H1 (cell line): ENCODE data around the gene OBI1. TPM values are rescaled to one million over a fixed set of nuclear protein-coding genes. Genes with fewer than 3 reads are reported as not detected.

Source experiments
- CTCF ChIA-PET: fragments of 300-600 bp; sonication (Branson Sonifier 250); formaldehyde crosslinking; loops from one replicate; lab custom pipeline; 2021; ENCODE audit not compliant: partially characterized antibody; lab: Charles Lee
- POLR2A ChIA-PET: fragments of 300-600 bp; sonication (Branson Sonifier 250); formaldehyde crosslinking; loops from one replicate; lab custom pipeline; 2021; ENCODE audit warnings: inconsistent platforms; ENCODE audit not compliant: partially characterized antibody; lab: Charles Lee
- DNase-seq, 2 experiments: peaks; one replicate each; pipeline versions ENCODE4 v3.0.0 to v3.0.0-alpha.2; 2010 to 2022; ENCODE audit warnings: low spot score in 2 of 2, low read depth in 1 of 2, mixed read lengths in 1 of 2
- FAIRE-seq: peaks from 2 replicates; lab custom pipeline; 2011; peaks lifted over from hg19 to GRCh38; lab: Jason Lieb, UNC
- H2AFZ ChIP-seq: 2 replicates; pipeline ENCODE4 v1.8.1; 2012; ENCODE audit warnings: low read length, inconsistent platforms
- H2AK5ac ChIP-seq: 2 replicates; pipeline ENCODE4 v1.6.1; 2013; ENCODE audit warnings: low read depth, low read length
- H2BK120ac ChIP-seq: replicated peaks from 2 replicates; pipeline ENCODE3; 2013; ENCODE audit warnings: low read depth, low read length, inconsistent platforms
- H2BK12ac ChIP-seq: 2 replicates; pipeline ENCODE4 v1.6.1; 2013; ENCODE audit warnings: low read depth, low read length
- H2BK15ac ChIP-seq: 2 replicates; pipeline ENCODE4 v1.6.1; 2013; ENCODE audit warnings: low read length
- H2BK20ac ChIP-seq: 2 replicates; pipeline ENCODE4 v1.6.1; 2013; ENCODE audit warnings: low read length
- H2BK5ac ChIP-seq: 2 replicates; pipeline ENCODE4 v1.6.1; 2013; ENCODE audit warnings: low read depth, low read length
- H3K14ac ChIP-seq: 2 replicates; pipeline ENCODE4 v1.6.1; 2013; ENCODE audit warnings: inconsistent platforms; ENCODE audit not compliant: insufficient read length
- H3K18ac ChIP-seq: 2 replicates; pipeline ENCODE4 v1.6.1; 2013; ENCODE audit warnings: low read length; ENCODE audit errors: extremely low read depth
- H3K23ac ChIP-seq: 2 replicates; pipeline ENCODE4 v1.6.1; 2013; ENCODE audit warnings: inconsistent platforms; ENCODE audit not compliant: insufficient read length
- H3K23me2 ChIP-seq: 2 replicates; pipeline ENCODE4 v1.6.1; 2013; ENCODE audit warnings: low read depth, low read length
- H3K27ac ChIP-seq: 2 replicates; pipeline ENCODE4 v1.6.1; 2011; ENCODE audit warnings: low read depth, low read length, inconsistent platforms
- H3K27me3 ChIP-seq, 4 experiments: replicated peaks in 1 of 4; 1 replicate in 1 of 4; 2 replicates in 3 of 4; pipeline versions ENCODE4 v1.6.1 to v1.8.1; 2011 to 2013; ENCODE audit warnings: low read length in 3 of 4, mild to moderate bottlenecking in 3 of 4, inconsistent platforms in 2 of 4, mixed read lengths in 2 of 4, moderate library complexity in 1 of 4; ENCODE audit not compliant: control insufficient read depth in 3 of 4, insufficient read depth in 3 of 4; ENCODE audit errors: extremely low read depth in 1 of 4
- H3K36me3 ChIP-seq, 4 experiments: 2 replicates each; pipeline versions ENCODE4 v1.6.1 to v1.8.1; 2011 to 2013; ENCODE audit warnings: mild to moderate bottlenecking in 4 of 4, low read length in 3 of 4, moderate library complexity in 2 of 4, control low read depth in 1 of 4, inconsistent platforms in 1 of 4; ENCODE audit not compliant: insufficient read depth in 4 of 4, control insufficient read depth in 2 of 4
- H3K4ac ChIP-seq: replicated peaks from 2 replicates; pipeline ENCODE3; 2013; ENCODE audit warnings: low read length, low read depth, mixed read lengths, inconsistent platforms; ENCODE audit not compliant: insufficient read length
- H3K4me1 ChIP-seq, 4 experiments: replicated peaks in 1 of 4; 1 replicate in 1 of 4; 2 replicates in 3 of 4; pipeline versions ENCODE4 v1.6.1 to v1.8.1; 2011 to 2013; ENCODE audit warnings: low read length in 3 of 4, inconsistent platforms in 2 of 4, mixed read lengths in 1 of 4; ENCODE audit not compliant: insufficient read depth in 4 of 4, control insufficient read depth in 3 of 4
- H3K4me2 ChIP-seq, 2 experiments: 2 replicates each; pipeline versions ENCODE4 v1.6.1 to v1.8.1; 2011 to 2013; ENCODE audit warnings: low read depth in 2 of 2, low read length in 2 of 2, control low read depth in 1 of 2, inconsistent platforms in 1 of 2, mild to moderate bottlenecking in 1 of 2; ENCODE audit not compliant: insufficient read depth in 1 of 2
- H3K4me3 ChIP-seq, 4 experiments: fragments of 200-600, 300-600 bp in 1 of 4; sonication (generic), shearing (Covaris generic), sonication (Bioruptor Twin) in 1 of 4; 2 replicates each; pipeline versions ENCODE4 v1.5.1 to v1.8.1; 2011 to 2016; ENCODE audit warnings: low read length in 4 of 4, low read depth in 3 of 4, control low read depth in 2 of 4, inconsistent platforms in 2 of 4, mild to moderate bottlenecking in 2 of 4, mixed read lengths in 1 of 4, moderate library complexity in 1 of 4; ENCODE audit not compliant: insufficient read depth in 2 of 4; ENCODE audit errors: extremely low read depth in 1 of 4
- H3K56ac ChIP-seq: replicated peaks from 2 replicates; pipeline ENCODE3; 2013; ENCODE audit warnings: low read depth, mild to moderate bottlenecking, mixed read lengths, low read length, inconsistent platforms; ENCODE audit not compliant: insufficient read length
- H3K79me1 ChIP-seq: 2 replicates; pipeline ENCODE4 v1.6.1; 2013; ENCODE audit warnings: low read depth, low read length, control low read depth
- H3K79me2 ChIP-seq, 2 experiments: 2 replicates each; pipeline versions ENCODE4 v1.6.1 to v1.8.1; 2012 to 2013; ENCODE audit warnings: low read length in 2 of 2, mild to moderate bottlenecking in 2 of 2, inconsistent platforms in 1 of 2; ENCODE audit not compliant: insufficient read depth in 2 of 2, control insufficient read depth in 1 of 2
- H3K9ac ChIP-seq, 4 experiments: replicated peaks in 1 of 4; 1 replicate in 1 of 4; 2 replicates in 3 of 4; pipeline versions ENCODE4 v1.6.1 to v1.8.1; 2011 to 2013; ENCODE audit warnings: low read depth in 3 of 4, low read length in 3 of 4, control low read depth in 2 of 4, mild to moderate bottlenecking in 2 of 4, moderate library complexity in 2 of 4, inconsistent platforms in 1 of 4; ENCODE audit errors: extremely low read depth in 1 of 4
- H3K9me3 ChIP-seq, 2 experiments: 2 replicates each; pipeline versions ENCODE4 v1.6.1 to v1.8.1; 2012 to 2013; ENCODE audit warnings: mild to moderate bottlenecking in 2 of 2, moderate library complexity in 2 of 2, control low read depth in 1 of 2, inconsistent platforms in 1 of 2, low read depth in 1 of 2, low read length in 1 of 2, mixed read lengths in 1 of 2; ENCODE audit not compliant: insufficient read depth in 2 of 2
- H4K20me1 ChIP-seq, 2 experiments: replicated peaks in 1 of 2; 2 replicates each; pipeline versions ENCODE3 to v1.8.1; 2011 to 2013; ENCODE audit warnings: inconsistent platforms in 2 of 2, low read length in 2 of 2, mild to moderate bottlenecking in 1 of 2; ENCODE audit not compliant: insufficient read depth in 2 of 2, control insufficient read depth in 1 of 2
- H4K5ac ChIP-seq: 2 replicates; pipeline ENCODE4 v1.6.1; 2013; ENCODE audit warnings: low read length, low read depth, mixed read lengths, inconsistent platforms; ENCODE audit not compliant: insufficient read length
- H4K8ac ChIP-seq: 2 replicates; pipeline ENCODE4 v1.8.0; 2013; ENCODE audit warnings: mild to moderate bottlenecking, moderate library complexity, low read length, inconsistent platforms; ENCODE audit not compliant: insufficient read depth; ENCODE audit errors: extremely low read depth
- H4K91ac ChIP-seq: replicated peaks from 2 replicates; pipeline ENCODE3; 2013; ENCODE audit warnings: low read length, mixed read lengths, inconsistent platforms; ENCODE audit not compliant: insufficient read length
- ATF2 ChIP-seq: IDR thresholded peaks from 2 replicates; pipeline ENCODE4 v1.6.1; 2012; ENCODE audit warnings: low read length, inconsistent platforms
- BCL11A ChIP-seq, 2 experiments: IDR thresholded peaks; one replicate each; pipeline ENCODE4 v1.6.1; 2011; ENCODE audit warnings: low read depth in 2 of 2, low read length in 2 of 2, mild to moderate bottlenecking in 2 of 2
- CBX5 ChIP-seq: fragments of 300-800, 300-1000 bp; sonication (generic); IDR thresholded peaks from 2 replicates; pipeline ENCODE4 v1.7.1; 2016; ENCODE audit warnings: antibody characterized with exemption, low read length, low read depth
- CHD2 ChIP-seq: IDR thresholded peaks from 2 replicates; pipeline ENCODE4 v1.6.1; 2012; ENCODE audit warnings: low read length, improper control_type of control experiment
- E2F6 ChIP-seq: IDR thresholded peaks from 2 replicates; pipeline ENCODE4 v1.6.1; 2012; ENCODE audit warnings: inconsistent platforms
- FOSL1 ChIP-seq: IDR thresholded peaks from 2 replicates; pipeline ENCODE4 v1.6.1; 2011; ENCODE audit warnings: mild to moderate bottlenecking, low read depth, low read length, moderate library complexity; ENCODE audit not compliant: insufficient read depth
- HDAC6 ChIP-seq: IDR thresholded peaks from one replicate; pipeline ENCODE4 v1.7.1; 2012; ENCODE audit warnings: low read depth, mild to moderate bottlenecking, inconsistent platforms, low read length, moderate library complexity
- POLR2A ChIP-seq, 2 experiments: IDR thresholded peaks; 1 replicate in 1 of 2; 2 replicates in 1 of 2; pipeline ENCODE4 v1.6.1; 2011; ENCODE audit warnings: low read depth in 2 of 2, low read length in 2 of 2, mild to moderate bottlenecking in 2 of 2; ENCODE audit errors: control extremely low read depth in 1 of 2
- POLR2AphosphoS5 ChIP-seq: IDR thresholded peaks from 2 replicates; pipeline ENCODE4 v1.6.1; 2011; ENCODE audit warnings: low read depth, low read length
- SIN3A ChIP-seq, 2 experiments: IDR thresholded peaks in 1 of 2; conservative IDR thresholded peaks in 1 of 2; 2 replicates each; pipeline ENCODE4 v1.6.1; 2011 to 2012; ENCODE audit warnings: low read length in 2 of 2, improper control_type of control experiment in 1 of 2, low read depth in 1 of 2, mild to moderate bottlenecking in 1 of 2
- SP4 ChIP-seq: IDR thresholded peaks from 2 replicates; pipeline ENCODE4 v1.6.1; 2012; ENCODE audit warnings: low read length, inconsistent platforms
- TAF1 ChIP-seq: IDR thresholded peaks from 2 replicates; pipeline ENCODE4 v1.6.1; 2011; ENCODE audit warnings: mild to moderate bottlenecking, low read depth, low read length
- TEAD4 ChIP-seq: IDR thresholded peaks from 2 replicates; pipeline ENCODE4 v1.6.1; 2012; ENCODE audit warnings: low read depth, low read length, inconsistent platforms, mixed read lengths
- WGBS, 2 experiments: shearing (Covaris generic) in 1 of 2; methylation state at CpG; one replicate each; pipeline versions ENCODE4 v1.1.6 to v1.1.7; 2013 to 2015; ENCODE audit warnings: low lambda C conversion rate in 2 of 2, mixed read lengths in 2 of 2, inconsistent platforms in 1 of 2, low coverage in 1 of 2, missing lambda C conversion rate in 1 of 2; ENCODE audit not compliant: insufficient replicate concordance in 2 of 2, insufficient coverage in 1 of 2, insufficient read length in 1 of 2; ENCODE audit errors: extremely low coverage in 1 of 2, missing lambda C conversion rate in 1 of 2; 5-methylcytosine and 5-hydroxymethylcytosine counted together
- polyA plus RNA-seq, 7 experiments: library from polyadenylated mRNA; depleted of rRNA in 3 of 7; stranded (reverse) in 5 of 7; unstranded in 2 of 7; fragments of >200 nt in 5 of 7; fragments of 200-250 nt in 2 of 7; gene quantifications; 1 replicate in 5 of 7; 2 replicates in 1 of 7; 4 replicates in 1 of 7; pipeline versions ENCODE4 v1.2.1 to v1.2.3, GENCODE V29; 2011 to 2013; ENCODE audit warnings: missing spikeins in 2 of 7, mixed read lengths in 2 of 7
- total RNA-seq: library from RNA; stranded (reverse); fragmentation: NEBNext Ultra II Directional; extraction: Animal tissue kit (Norgen Biotek cat#: 25700); gene quantifications from 2 replicates; pipeline ENCODE4 v1.2.1, GENCODE V29; 2021

Gene OBI1
- total and polyA plus RNA-seq, 2 of the 8 experiments (the other 6 are each of a cell fraction or from before 2014, with no cell fraction given): 7.1 to 14.3 TPM

DNA sequence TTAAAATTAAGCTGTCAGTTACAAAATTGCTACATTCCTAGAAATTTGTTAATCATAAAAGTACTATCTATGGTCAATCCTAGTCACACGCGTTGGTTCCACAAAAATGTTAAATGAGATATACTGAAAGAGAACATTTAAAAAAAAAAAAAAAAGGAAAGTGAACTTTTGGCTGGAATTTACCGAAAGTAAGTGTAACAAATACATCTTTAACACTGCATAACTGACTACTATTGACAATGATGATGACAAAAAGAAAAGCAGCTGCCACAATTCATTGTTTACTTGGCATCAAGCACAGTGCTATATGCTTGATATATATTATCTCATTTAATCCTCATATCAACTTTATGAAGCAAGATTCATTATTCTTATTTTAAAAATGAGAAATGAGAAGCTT, 35.8 kb downstream of the OBI1 start:
- no peak overlapping the region for H3K27ac ChIP-seq
- no peak overlapping the region for H3K4me3 ChIP-seq
- no peak overlapping the region for H2AK5ac ChIP-seq
- CTCF ChIA-PET: interaction anchor here (0.6 to 1.4 kb wide), 2 partner anchors 356 to 603 kb away, joined by 4 read pairs; no protein-coding TSS in a partner anchor
- no peak overlapping the region for H3K4ac ChIP-seq
- H3K23me2 ChIP-seq: no peaks in the 10 kb centered on the region; the same call in 1 of the 2 replicates
- H2BK5ac ChIP-seq: no peak overlapping the region
- H3K4me1 ChIP-seq: peaks cover 0 to 3% (median 0%) of the 10 kb centered on the region in 4 experiments; a peak in 2 of 7 replicates
- no peak for FAIRE-seq
- H2AFZ ChIP-seq: no peak overlapping the region
- no peak overlapping the region for H3K56ac ChIP-seq
- peaks cover 0 to 4% of the 10 kb centered on the region in 2 experiments for H4K20me1 ChIP-seq
- H2BK15ac ChIP-seq: no peak overlapping the region
- no peak overlapping the region for H3K18ac ChIP-seq
- H3K36me3 ChIP-seq: peaks cover 0 to 5% (median 2%) of the 10 kb centered on the region in 4 experiments; a peak in 3 of 8 replicates
- H3K4me2 ChIP-seq: no peak overlapping the region
- no peak overlapping the region for H2BK20ac ChIP-seq
- H3K9ac ChIP-seq: no peak overlapping the region
- 96% methylated on average over 3 of the region's 3 CpGs; no CpG with 5 or more reads in 1 of the 2 experiments for WGBS, 2 experiments
- no peak for DNase-seq
- H2BK12ac ChIP-seq: no peak overlapping the region
- no peak overlapping the region for H2BK120ac ChIP-seq
- H3K9me3 ChIP-seq: no peaks in the 10 kb centered on the region
- no peaks in the 10 kb centered on the region for H3K79me2 ChIP-seq
- H3K27me3 ChIP-seq: no peaks in the 10 kb centered on the region
- H3K14ac ChIP-seq: no peak overlapping the region
- no peak overlapping the region for H3K23ac ChIP-seq
- POLR2A ChIA-PET: interaction anchor here (0.8 to 0.9 kb wide), 2 partner anchors 11 to 35 kb away, joined by 3 to 4 read pairs; no protein-coding TSS in a partner anchor
- no peaks in the 10 kb centered on the region for H3K79me1 ChIP-seq
- H4K91ac ChIP-seq: no peak overlapping the region
- H4K8ac ChIP-seq: no peak overlapping the region
- no peak overlapping the region for H4K5ac ChIP-seq
- no peak for TF ChIP-seq BCL11A (IDR thresholded peaks at IDR 0.05; ENCODE audit: low read depth in 2 of 2, low read length in 2 of 2)
- TF ChIP-seq E2F6: no peak
- no peak for TF ChIP-seq CHD2
- no peak for TF ChIP-seq POLR2A (IDR thresholded peaks at IDR 0.05; ENCODE audit: control extremely low read depth in 1 of 2, low read depth in 2 of 2, low read length in 2 of 2)
- TF ChIP-seq TEAD4: no peak
- no peak for TF ChIP-seq POLR2AphosphoS5
- TF ChIP-seq SIN3A (conservative IDR thresholded peaks at IDR 0.05 in 1 of 2, IDR thresholded peaks at IDR 0.05 in 1 of 2; ENCODE audit: low read depth in 1 of 2, low read length in 2 of 2): no peak
- no peak for TF ChIP-seq FOSL1
- no peak for TF ChIP-seq HDAC6
- no peak for TF ChIP-seq TAF1
- no peak for TF ChIP-seq SP4
- no peak for TF ChIP-seq CBX5
- TF ChIP-seq ATF2: no peak
